WERI-Rb-1 (cell line): ENCODE results near the gene CDH18.

Source experiments
- DNase-seq: peaks from one replicate; pipeline ENCODE4 v3.0.0-alpha.2; 2020
- H3K27ac ChIP-seq: fragments of 250-450 bp; sonication (Bioruptor Pico); 2 replicates; pipeline ENCODE4 v1.5.1; 2020; ENCODE audit warnings: mild to moderate bottlenecking, moderate library complexity
- H3K27me3 ChIP-seq: fragments of 250-450 bp; sonication (Bioruptor Pico); 2 replicates; pipeline ENCODE4 v1.5.1; 2021; ENCODE audit warnings: mild to moderate bottlenecking, low read depth, moderate library complexity; ENCODE audit not compliant: insufficient read depth, severe bottlenecking
- H3K36me3 ChIP-seq: fragments of 250-450 bp; sonication (Bioruptor Pico); 2 replicates; pipeline ENCODE4 v1.5.1; 2020; ENCODE audit warnings: mild to moderate bottlenecking, moderate library complexity
- H3K4me3 ChIP-seq: 2 replicates; pipeline ENCODE4 v1.5.1; 2011; ENCODE audit warnings: low read depth, mild to moderate bottlenecking, control low read depth, low read length
- H3K9me3 ChIP-seq: fragments of 250-450 bp; sonication (Bioruptor Pico); 2 replicates; pipeline ENCODE4 v1.5.1; 2021; ENCODE audit warnings: mild to moderate bottlenecking, moderate library complexity; ENCODE audit not compliant: severe bottlenecking
- TF ChIP-seq, protein P1 (sequence below): IDR thresholded peaks from 2 replicates; pipeline ENCODE4 v1.5.1; 2011; ENCODE audit warnings: low read depth, mild to moderate bottlenecking, control low read depth, inconsistent platforms, low read length

The CDH18 gene

GRCh38 chr5:19917588-19918122 is 70.3 kb downstream of the CDH18 start:
- H3K36me3 ChIP-seq = no peaks in the 10 kb centered on the region
- TF ChIP-seq, protein P1, sequence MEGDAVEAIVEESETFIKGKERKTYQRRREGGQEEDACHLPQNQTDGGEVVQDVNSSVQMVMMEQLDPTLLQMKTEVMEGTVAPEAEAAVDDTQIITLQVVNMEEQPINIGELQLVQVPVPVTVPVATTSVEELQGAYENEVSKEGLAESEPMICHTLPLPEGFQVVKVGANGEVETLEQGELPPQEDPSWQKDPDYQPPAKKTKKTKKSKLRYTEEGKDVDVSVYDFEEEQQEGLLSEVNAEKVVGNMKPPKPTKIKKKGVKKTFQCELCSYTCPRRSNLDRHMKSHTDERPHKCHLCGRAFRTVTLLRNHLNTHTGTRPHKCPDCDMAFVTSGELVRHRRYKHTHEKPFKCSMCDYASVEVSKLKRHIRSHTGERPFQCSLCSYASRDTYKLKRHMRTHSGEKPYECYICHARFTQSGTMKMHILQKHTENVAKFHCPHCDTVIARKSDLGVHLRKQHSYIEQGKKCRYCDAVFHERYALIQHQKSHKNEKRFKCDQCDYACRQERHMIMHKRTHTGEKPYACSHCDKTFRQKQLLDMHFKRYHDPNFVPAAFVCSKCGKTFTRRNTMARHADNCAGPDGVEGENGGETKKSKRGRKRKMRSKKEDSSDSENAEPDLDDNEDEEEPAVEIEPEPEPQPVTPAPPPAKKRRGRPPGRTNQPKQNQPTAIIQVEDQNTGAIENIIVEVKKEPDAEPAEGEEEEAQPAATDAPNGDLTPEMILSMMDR = no peak
- H3K9me3 ChIP-seq = no peaks in the 10 kb centered on the region
- H3K27me3 ChIP-seq = no peaks in the 10 kb centered on the region
- H3K4me3 ChIP-seq = no peak overlapping the region
- no peak for DNase-seq
- no peak overlapping the region for H3K27ac ChIP-seq

DNA sequence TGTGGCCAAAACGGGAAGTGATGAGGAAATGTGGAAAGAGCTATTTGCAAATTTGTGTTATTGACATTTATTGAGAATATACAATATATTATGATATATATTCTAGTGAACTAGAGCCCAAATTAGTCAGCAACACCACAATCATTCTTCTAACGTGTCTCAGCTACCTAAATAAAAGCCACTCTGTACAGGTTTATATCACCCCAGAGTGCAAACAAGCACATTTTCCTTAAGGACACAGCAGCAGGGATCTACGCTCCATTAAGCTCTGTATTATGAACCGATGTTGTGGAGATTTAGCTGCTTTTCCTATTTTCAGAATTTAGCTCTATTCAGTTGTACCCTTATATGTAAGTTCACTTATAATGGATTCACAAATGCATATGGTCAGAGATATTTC is 77.9 kb downstream of the CDH18 start:
- no peak overlapping the region for H3K27ac ChIP-seq
- H3K9me3 ChIP-seq = no peaks in the 10 kb centered on the region
- no peaks in the 10 kb centered on the region for H3K27me3 ChIP-seq
- no peaks in the 10 kb centered on the region for H3K36me3 ChIP-seq
- TF ChIP-seq, protein P1 = no peak
- DNase-seq = no peak
- H3K4me3 ChIP-seq = no peak overlapping the region

GRCh38 chr5:19904766-19905165 is 83.2 kb downstream of the CDH18 start:
- Histone ChIP-seq H3K36me3 (no peaks in the 10 kb centered on the region), H3K4me3 (no peak overlapping the region), H3K9me3 (no peaks in the 10 kb centered on the region), H3K27ac (no peak overlapping the region), H3K27me3 (no peaks in the 10 kb centered on the region)
- DNase-seq = no peak
- TF ChIP-seq, protein P1 = no peak

- DNase-seq = no peak
- TF ChIP-seq, protein P1 = no peak
- no peaks in the 10 kb centered on the region for H3K36me3 ChIP-seq
- no peaks in the 10 kb centered on the region for H3K27me3 ChIP-seq
- no peak overlapping the region for H3K4me3 ChIP-seq
- H3K9me3 ChIP-seq = no peaks in the 10 kb centered on the region
- no peak overlapping the region for H3K27ac ChIP-seq
These were observed 84.4 kb downstream of the CDH18 start for GRCh38 chr5:19903611-19904010.

DNA sequence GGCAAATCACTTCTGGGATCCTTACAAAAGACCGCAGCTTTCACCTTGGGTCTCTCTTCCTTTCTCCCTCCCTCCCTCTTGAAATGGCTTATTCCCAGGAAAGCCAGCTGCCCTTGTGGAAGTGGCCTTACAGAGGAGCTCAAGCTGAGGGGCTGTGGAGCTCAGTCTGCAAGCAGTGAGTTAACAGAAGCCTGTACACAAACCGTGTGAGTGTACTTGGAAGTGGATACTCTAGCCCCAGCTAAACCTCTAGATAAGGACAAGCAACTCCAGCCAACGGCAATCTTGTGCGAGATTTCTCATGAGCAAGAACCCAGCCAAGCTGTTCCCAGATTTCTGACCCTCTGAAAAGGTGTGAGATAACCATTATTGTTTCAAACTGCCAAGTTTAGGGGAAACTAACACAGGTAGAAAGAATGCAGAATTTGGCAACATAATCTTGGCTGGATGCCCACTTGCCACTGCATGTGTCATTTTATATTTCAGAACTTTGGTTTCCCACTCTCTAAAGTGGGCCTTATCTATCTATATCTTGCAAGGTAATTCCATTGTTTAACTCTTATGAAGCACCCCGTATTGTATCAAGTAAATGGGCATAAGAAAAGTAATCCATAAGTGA is 85.6 kb downstream of the CDH18 start:
- no peaks in the 10 kb centered on the region for H3K36me3 ChIP-seq
- no peak overlapping the region for H3K27ac ChIP-seq
- H3K9me3 ChIP-seq = no peaks in the 10 kb centered on the region
- DNase-seq = no peak
- no peak overlapping the region for H3K4me3 ChIP-seq
- TF ChIP-seq, protein P1 = no peak
- H3K27me3 ChIP-seq = no peaks in the 10 kb centered on the region

DNA sequence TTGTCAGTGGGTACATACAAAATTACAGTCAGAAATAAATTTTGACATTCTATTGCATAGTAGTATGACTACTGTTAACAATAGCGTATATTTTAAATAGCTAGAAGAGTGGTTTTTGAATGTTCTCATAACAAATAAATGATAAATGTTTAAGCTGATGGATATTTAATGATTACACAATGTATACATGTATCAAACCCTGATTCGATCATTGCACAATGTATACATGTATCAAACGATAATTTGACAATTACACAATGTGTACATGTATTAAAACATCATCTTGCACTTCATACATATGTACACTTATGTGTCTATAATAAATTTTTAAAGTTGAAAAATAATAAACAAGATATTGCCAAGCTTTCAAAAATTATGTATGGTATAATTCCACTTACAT is 87.7 kb downstream of the CDH18 start:
- H3K27me3 ChIP-seq = no peaks in the 10 kb centered on the region
- no peak overlapping the region for H3K27ac ChIP-seq
- no peaks in the 10 kb centered on the region for H3K36me3 ChIP-seq
- TF ChIP-seq, protein P1 = no peak
- DNase-seq = no peak
- no peak overlapping the region for H3K4me3 ChIP-seq
- H3K9me3 ChIP-seq = no peaks in the 10 kb centered on the region
